Prostate gland (tissue), 2 donors: ENCODE measurements around the gene PTPN7.
"Not testable (repeated sequence)": the region's sequence is repeated elsewhere in the genome, so short reads cannot be mapped to it uniquely, and the experiment has no call there.

Experiments
- CTCF ChIP-seq, 4 experiments: fragments of 200-600 bp in 2 of 4; fragments of 450-650 bp in 2 of 4; sonication (generic) in 2 of 4; IDR thresholded peaks; 1 replicate in 3 of 4; 2 replicates in 1 of 4; pipeline ENCODE4 v1.5.1; 2016 to 2019; ENCODE audit warnings: antibody characterized with exemption in 4 of 4, mild to moderate bottlenecking in 2 of 4, moderate library complexity in 2 of 4
- POLR2AphosphoS5 ChIP-seq: sonication (generic); formaldehyde crosslinking; IDR thresholded peaks from one replicate; pipeline ENCODE4 v1.6.1; 2017; ENCODE audit warnings: antibody characterized with exemption

DNA sequence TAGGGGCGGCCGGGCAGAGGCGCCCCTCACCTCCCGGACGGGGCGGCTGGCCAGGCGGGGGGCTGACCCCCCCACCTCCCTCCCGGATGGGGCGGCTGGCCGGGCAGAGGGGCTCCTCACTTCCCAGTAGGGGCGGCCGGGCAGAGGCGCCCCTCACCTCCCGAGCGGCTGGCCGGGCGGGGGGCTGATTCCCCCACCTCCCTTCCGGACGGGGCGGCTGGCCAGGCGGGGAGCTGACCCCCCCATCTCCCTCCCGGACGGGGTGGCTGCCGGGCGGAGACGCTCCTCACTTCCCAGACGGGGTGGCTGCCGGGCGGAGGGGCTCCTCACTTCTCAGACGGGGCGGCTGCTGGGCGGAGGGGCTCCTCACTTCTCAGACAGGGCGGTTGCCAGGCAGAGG is 31.0 kb upstream of the PTPN7 start:
- not testable (repeated sequence) for TF ChIP-seq POLR2AphosphoS5; CTCF (IDR thresholded peaks at IDR 0.05)
